GM21576 (cell line): ENCODE results near the gene OLIG1.

Experiments used
- ATAC-seq: cut with Tn5 transposase; IDR thresholded peaks from one replicate; pipeline ENCODE4 v1.9.1; 2021; ENCODE audit warnings: mild to moderate bottlenecking, moderate library complexity; ENCODE audit not compliant: unreplicated experiment

OLIG1 gene

GRCh38 chr21:33030633-33031032 is 39.3 kb upstream of the OLIG1 start:
- no peak for ATAC-seq

- no peak for ATAC-seq
Measured at GRCh38 chr21:33031152-33031911, 38.6 kb upstream of the OLIG1 start.

GRCh38 chr21:33032434-33033047 is 37.4 kb upstream of the OLIG1 start:
- ATAC-seq = no peak

- no peak for ATAC-seq
Measured at GRCh38 chr21:33033094-33033951, 36.6 kb upstream of the OLIG1 start.

GRCh38 chr21:33033961-33034413 is 36.0 kb upstream of the OLIG1 start:
- ATAC-seq = no peak

- no peak for ATAC-seq
Measured at GRCh38 chr21:33035147-33035546, 34.8 kb upstream of the OLIG1 start.

GRCh38 chr21:33036430-33037162 is 33.3 kb upstream of the OLIG1 start:
- ATAC-seq = no peak

- ATAC-seq = no peak
Measured at GRCh38 chr21:33037501-33037900, 32.4 kb upstream of the OLIG1 start.

GRCh38 chr21:33039536-33039935 is 30.4 kb upstream of the OLIG1 start:
- ATAC-seq = no peak

GRCh38 chr21:33040215-33040614 is 29.7 kb upstream of the OLIG1 start:
- no peak for ATAC-seq

GRCh38 chr21:33041981-33042380 is 28.0 kb upstream of the OLIG1 start:
- no peak for ATAC-seq

- ATAC-seq = no peak
Measured at GRCh38 chr21:33042812-33043211, 27.1 kb upstream of the OLIG1 start.

GRCh38 chr21:33046455-33046854 is 23.5 kb upstream of the OLIG1 start:
- no peak for ATAC-seq

GRCh38 chr21:33047231-33047630 is 22.7 kb upstream of the OLIG1 start:
- no peak for ATAC-seq

GRCh38 chr21:33051925-33052324 is 18.0 kb upstream of the OLIG1 start:
- no peak for ATAC-seq

GRCh38 chr21:33053951-33054350 is 16.0 kb upstream of the OLIG1 start:
- no peak for ATAC-seq

GRCh38 chr21:33055991-33056390 is 13.9 kb upstream of the OLIG1 start:
- no peak for ATAC-seq

GRCh38 chr21:33057385-33057940 is 12.5 kb upstream of the OLIG1 start:
- no peak for ATAC-seq

GRCh38 chr21:33058527-33058926 is 11.4 kb upstream of the OLIG1 start:
- ATAC-seq = no peak

GRCh38 chr21:33058957-33059356 is 11.0 kb upstream of the OLIG1 start:
- ATAC-seq = no peak
